HG03280 (cell line): ENCODE measurements around the gene ATP2B1.
"Not testable (repeated sequence)": the region's sequence is repeated elsewhere in the genome, so short reads cannot be mapped to it uniquely, and the experiment has no call there.

Experiments used
- ATAC-seq: cut with Tn5 transposase; IDR thresholded peaks from one replicate; pipeline ENCODE4 v1.9.1; 2021; ENCODE audit warnings: mild to moderate bottlenecking, moderate library complexity; ENCODE audit not compliant: unreplicated experiment

Gene ATP2B1

GRCh38 chr12:89717759-89718523, 9.3 kb upstream of the ATP2B1 start:
- no peak for ATAC-seq

GRCh38 chr12:89712706-89713105, 4.1 kb upstream of the ATP2B1 start:
- no peak for ATAC-seq

- no peak for ATAC-seq
These were observed 2.5 kb upstream of the ATP2B1 start for GRCh38 chr12:89710873-89711750.

GRCh38 chr12:89709995-89710872, 1.6 kb upstream of the ATP2B1 start:
- ATAC-seq: peak; percentile 0

DNA sequence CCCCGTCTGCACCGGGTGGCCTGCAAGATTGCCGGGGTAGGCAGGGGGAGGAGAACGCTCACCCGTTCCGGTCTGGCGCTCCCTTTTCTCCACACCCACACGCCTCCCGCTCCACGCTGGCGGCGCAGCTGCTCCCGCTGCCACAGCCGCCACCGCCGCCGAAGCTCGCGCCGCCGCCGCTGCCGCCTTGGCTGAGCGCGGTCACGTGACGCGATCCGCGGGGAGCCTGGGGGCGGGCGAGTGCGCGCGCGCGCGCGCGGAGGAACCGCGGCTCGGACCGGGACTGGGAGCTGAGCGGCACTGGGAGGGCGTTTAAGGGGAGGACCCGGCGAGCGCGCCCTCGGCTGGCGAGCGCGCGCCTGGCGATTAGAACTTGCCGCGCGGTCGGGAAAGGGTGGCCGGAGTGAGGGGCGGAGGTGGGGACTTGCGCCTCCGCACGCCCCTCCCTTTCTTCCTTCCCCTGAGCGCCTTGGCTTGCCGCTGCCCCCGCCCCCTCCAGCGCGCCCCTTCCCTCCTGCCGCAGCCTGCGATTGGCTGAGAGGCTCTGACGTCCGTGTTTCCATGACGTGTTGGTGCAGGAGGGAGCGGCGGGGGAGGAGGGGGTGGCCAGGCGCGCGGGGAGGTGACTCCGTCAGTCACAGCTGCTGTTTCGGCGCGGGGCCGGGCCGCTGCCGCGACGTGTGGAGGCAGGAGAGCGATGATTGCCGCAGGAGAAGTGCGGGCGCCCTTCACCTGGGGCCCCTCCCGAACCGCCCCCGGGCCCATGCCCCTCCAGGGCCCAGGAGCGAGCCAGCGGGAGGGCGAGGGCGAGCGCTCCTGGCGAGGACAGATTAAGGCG, 738 bp upstream of the ATP2B1 start:
- peak; percentile 65 for ATAC-seq

DNA sequence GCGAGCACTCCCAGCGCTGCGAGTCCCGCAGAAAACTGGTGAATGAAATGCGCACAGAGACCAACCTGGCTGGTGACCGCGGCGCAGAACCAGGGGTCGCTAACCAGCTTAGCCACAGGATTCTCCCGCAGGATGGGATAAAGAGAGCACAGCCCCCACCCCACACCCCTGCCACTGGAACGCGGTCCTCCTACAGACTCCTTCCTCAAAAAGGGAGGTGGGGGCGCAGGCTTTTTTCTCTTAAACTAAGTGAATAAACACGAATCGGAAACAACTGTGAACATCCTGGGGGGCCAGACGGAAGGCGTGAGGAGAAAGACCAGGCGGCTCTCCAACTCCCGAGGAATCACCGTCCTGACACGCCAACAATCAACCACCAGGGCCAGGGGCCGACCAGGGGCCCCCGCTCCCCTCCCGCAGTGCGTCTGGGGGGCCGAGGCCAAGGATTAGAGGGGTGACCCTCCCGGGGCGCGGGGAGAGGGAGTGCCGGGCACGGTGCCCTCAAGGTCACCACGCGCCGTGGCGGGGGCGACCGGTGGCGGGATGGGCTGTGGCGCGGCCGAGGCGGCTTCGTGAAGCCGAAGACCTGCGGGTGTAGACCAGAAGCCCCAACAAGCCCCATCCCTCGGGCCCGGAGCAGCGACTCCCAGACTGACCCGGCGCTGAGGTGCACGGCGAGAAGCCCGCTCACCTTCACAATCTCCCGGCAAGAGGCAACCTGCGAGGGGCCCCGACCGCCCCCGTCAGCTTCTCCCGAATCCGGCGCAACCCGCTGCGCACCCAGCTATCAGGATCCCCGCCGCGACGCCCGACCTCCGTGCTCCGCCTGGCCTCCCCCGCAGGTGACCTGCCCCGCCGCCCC, 704 bp downstream of the ATP2B1 start:
- peak; percentile 1 for ATAC-seq

- ATAC-seq: no peak
These were observed 1.5 kb downstream of the ATP2B1 start for GRCh38 chr12:89706986-89707702.

DNA sequence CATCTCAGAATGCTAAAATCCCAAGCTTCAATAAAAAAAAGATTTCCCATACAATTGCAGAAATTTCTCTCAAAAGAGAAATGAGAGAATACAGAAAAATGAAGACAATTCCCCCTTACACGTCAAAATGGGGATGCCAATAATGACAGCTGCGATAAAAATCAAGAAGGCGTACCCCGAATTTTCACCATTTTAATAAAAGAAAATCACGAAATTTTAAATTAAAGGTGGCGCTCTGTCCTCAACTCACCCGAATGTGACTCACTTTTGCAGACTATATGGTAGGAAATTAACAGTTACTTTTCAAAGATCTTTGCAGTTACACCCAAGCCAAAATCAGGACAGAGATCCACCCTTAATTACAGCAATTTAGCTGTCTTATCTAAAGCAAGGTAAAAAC, 2.1 kb downstream of the ATP2B1 start:
- ATAC-seq: no peak

DNA sequence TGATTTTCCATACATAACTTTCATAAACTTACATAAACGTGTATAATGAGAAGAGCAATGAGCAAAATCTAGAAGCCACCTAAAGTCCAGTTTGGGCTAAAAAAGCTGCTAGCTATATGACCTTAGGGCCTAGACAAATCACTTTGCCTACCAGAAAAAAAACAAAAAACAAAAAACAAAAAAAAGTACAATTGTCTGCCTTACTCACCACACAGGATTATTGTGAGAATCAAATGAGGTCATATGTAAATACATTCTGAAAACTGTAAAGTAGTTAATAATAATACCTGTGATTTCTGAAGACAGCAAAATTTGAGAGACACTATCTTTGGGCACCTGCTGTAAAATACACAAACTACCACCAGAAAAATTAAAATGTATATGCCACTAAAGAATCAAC, 4.2 kb downstream of the ATP2B1 start:
- no peak for ATAC-seq

DNA sequence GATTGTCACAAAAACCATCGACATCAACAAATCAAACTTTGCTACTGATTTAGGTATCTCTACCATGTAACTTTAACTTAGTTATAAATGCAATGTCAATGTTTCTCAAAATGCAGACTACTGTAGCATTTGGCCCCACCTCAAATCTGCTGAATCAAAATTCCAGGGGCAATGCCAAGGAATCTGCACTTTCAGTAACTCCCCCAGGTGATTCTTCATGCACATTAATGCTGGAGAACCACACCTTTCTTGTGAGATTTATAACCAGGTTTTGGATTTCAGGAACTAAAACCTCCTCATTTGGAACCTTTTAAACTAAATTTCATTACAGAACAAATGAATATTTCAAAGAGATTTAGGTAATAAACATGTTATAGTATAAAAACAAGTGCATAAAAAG, 4.9 kb downstream of the ATP2B1 start:
- no peak for ATAC-seq

GRCh38 chr12:89702503-89702902, 6.1 kb downstream of the ATP2B1 start:
- ATAC-seq: no peak

DNA sequence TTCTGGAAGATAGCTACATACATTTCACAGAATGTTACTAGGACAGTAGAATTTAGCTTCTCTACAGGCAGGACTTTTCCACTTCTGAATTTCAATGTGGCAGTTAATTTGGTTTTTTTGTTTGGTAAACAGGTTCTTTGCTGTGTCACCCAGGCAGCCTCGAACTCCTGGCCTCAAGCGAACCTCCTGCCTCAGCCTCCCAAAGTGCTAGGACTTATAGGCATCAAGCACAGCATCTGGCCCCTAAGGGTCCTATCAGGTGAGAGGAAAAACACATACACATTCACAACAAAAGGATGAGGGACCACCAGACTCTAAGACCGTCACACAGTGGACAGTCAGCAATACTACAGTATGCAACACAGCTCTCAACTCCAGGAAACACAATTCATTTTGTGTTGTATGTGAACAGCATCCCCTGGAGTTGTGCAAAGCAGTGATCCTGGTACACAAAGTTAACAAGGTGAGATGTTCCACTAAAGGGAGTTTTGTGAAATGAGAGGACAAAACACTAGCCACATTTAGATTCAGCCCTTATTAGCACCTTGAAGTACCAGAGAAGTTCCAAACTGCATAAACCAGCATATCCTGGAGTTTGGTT, 6.9 kb downstream of the ATP2B1 start:
- ATAC-seq: no peak

GRCh38 chr12:89700191-89700810, 8.3 kb downstream of the ATP2B1 start:
- no peak for ATAC-seq

DNA sequence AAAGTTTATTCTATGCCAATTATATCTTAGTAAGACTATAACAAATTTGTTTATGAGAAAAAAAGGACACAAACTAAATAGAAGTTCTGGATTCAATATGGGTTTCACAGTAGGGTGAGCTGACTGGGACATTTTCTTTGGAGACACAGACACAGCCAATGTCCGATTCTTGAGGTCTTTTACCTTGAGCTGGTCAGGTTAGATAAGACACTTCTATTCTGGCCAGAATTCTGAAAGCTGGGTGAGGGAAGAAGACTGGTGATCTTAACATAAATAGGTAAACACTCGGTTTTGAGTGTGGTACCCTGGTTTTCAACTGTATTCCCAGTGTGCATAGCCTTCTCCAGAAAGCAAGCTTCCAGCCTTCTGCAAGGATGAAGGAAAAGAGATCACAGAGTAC, 10.0 kb downstream of the ATP2B1 start:
- no peak for ATAC-seq

GRCh38 chr12:89697728-89698127, 10.9 kb downstream of the ATP2B1 start:
- not testable (repeated sequence) for ATAC-seq

GRCh38 chr12:89697296-89697695, 11.3 kb downstream of the ATP2B1 start:
- ATAC-seq: no peak

DNA sequence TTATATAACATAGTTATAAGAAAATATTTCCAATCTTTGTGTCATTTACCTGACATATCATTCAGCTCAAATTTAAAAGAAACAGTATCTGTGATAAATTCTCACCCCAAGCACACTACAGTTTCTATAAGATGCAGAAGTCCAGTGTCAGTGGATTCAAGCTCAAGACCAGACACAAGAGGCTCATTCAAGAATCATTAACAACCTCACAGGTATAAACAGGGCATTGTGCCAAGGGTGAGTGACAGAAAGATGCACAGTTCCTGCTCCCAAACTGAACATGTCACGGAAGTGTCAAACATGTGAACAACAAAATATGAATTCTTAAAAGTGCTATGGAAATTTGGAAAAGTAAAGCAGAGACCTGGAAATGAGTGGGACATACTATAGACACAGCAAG, 12.8 kb downstream of the ATP2B1 start:
- no peak for ATAC-seq

DNA sequence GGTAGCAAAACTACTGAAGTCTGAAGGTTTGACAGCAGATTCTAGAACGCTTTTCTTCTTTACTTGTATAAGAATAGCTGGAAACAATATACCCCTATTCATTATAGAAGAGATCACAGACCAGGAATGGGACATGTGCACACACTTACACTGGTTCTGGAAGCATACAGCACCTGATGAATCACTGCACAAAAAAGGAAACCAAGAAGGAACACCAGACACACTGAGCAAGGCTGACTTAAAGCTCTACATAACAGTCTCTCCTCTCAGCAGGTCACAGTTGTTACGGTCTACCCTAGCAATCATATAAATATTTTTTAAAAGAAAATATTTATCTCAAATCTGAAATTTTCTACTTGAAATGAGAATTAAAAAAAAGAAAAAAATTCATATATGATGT, 13.5 kb downstream of the ATP2B1 start:
- ATAC-seq: no peak
